Activated T-helper 1 cell treated with anti-CD3 and anti-CD28 coated beads, Interleukin-12 subunit alpha, Interleukin-12 subunit beta, Interleukin-2, Interleukin-4 antibody, amounts not matched to agents 30 ng/mL and 10 ng/mL and 1 ng/mL, durations not matched to agents 14 hours and 24 hours and 36 hours (primary cell): ENCODE data around the gene KLHL18. TPM values are rescaled to one million over a fixed set of nuclear protein-coding genes. Genes with fewer than 3 reads are reported as not detected.
"Not testable (repeated sequence)": the region's sequence is repeated elsewhere in the genome, so short reads cannot be mapped to it uniquely, and the experiment has no call there.

Source experiments
- DNase-seq: peaks from one replicate; pipeline ENCODE4 v3.0.0; 2021; ENCODE audit warnings: low spot score
- H3K27ac Mint-ChIP-seq: one replicate; pipeline ENCODE4 v1.8.0; 2021; ENCODE audit warnings: mild to moderate bottlenecking, mixed read lengths
- H3K27me3 Mint-ChIP-seq: one replicate; pipeline ENCODE4 v1.8.0; 2022; ENCODE audit warnings: mild to moderate bottlenecking, moderate library complexity, mixed read lengths; ENCODE audit not compliant: insufficient read depth
- H3K36me3 Mint-ChIP-seq: one replicate; pipeline ENCODE4 v1.8.0; 2021; ENCODE audit warnings: low read depth, mixed read lengths
- H3K4me1 Mint-ChIP-seq: one replicate; pipeline ENCODE4 v1.8.0; 2021; ENCODE audit warnings: low read depth, mixed read lengths
- H3K4me3 Mint-ChIP-seq: one replicate; pipeline ENCODE4 v1.8.0; 2021; ENCODE audit warnings: mild to moderate bottlenecking, moderate library complexity, mixed read lengths
- H3K9me3 Mint-ChIP-seq: one replicate; pipeline ENCODE4 v1.8.0; 2021; ENCODE audit warnings: mixed read lengths
- intact Hi-C: fragments of 100-400 bp; cut with micrococcal nuclease; formaldehyde crosslinking; loops from one replicate; pipeline ENCODE4 v1.15.1; 2024
- total RNA-seq: library from RNA; stranded (reverse); gene quantifications from 2 replicates; pipeline ENCODE4 v1.2.3, GENCODE V29; 2022

The KLHL18 gene
- total RNA-seq, 1 donor from 2014 or later: 48.3 TPM

- no peak for DNase-seq
- Mint-ChIP-seq H3K27ac (no peak overlapping the region), H3K36me3 (peaks cover 22% of the 10 kb centered on the region), H3K9me3 (no peaks in the 10 kb centered on the region), H3K4me3 (no peak overlapping the region), H3K4me1 (peaks cover 17% of the 10 kb centered on the region), H3K27me3 (no peaks in the 10 kb centered on the region)
- intact Hi-C loops: no loop called here
These were observed 6.5 kb downstream of the KLHL18 start for GRCh38 chr3:47288966-47289910.

GRCh38 chr3:47291158-47291753 is 8.5 kb downstream of the KLHL18 start:
- H3K9me3 Mint-ChIP-seq: no peaks in the 10 kb centered on the region
- intact Hi-C loops: no loop called here
- no peak for DNase-seq
- peaks cover 16% of the 10 kb centered on the region for H3K4me1 Mint-ChIP-seq
- H3K27ac Mint-ChIP-seq: no peak overlapping the region
- H3K4me3 Mint-ChIP-seq: no peak overlapping the region
- H3K27me3 Mint-ChIP-seq: no peaks in the 10 kb centered on the region
- peaks cover 18% of the 10 kb centered on the region for H3K36me3 Mint-ChIP-seq

- H3K27ac Mint-ChIP-seq, DNase-seq, intact Hi-C loops, H3K4me3 Mint-ChIP-seq, H3K27me3 Mint-ChIP-seq, H3K9me3 Mint-ChIP-seq: not testable (repeated sequence)
- Mint-ChIP-seq H3K4me1 (peaks cover 17% of the 10 kb centered on the region), H3K36me3 (peaks cover 19% of the 10 kb centered on the region)
These were observed 9.1 kb downstream of the KLHL18 start for GRCh38 chr3:47291754-47292420.

- no peak for DNase-seq
- Mint-ChIP-seq H3K9me3 (no peaks in the 10 kb centered on the region), H3K27me3 (no peaks in the 10 kb centered on the region), H3K4me1 (peaks cover 27% of the 10 kb centered on the region), H3K36me3 (peaks cover 16% of the 10 kb centered on the region), H3K27ac (no peak overlapping the region), H3K4me3 (no peak overlapping the region)
- intact Hi-C loops: no loop called here
These were observed 11.1 kb downstream of the KLHL18 start for GRCh38 chr3:47293822-47294221.

- Mint-ChIP-seq H3K27ac (no peak overlapping the region), H3K27me3 (no peaks in the 10 kb centered on the region), H3K4me3 (no peak overlapping the region), H3K4me1 (peaks cover 28% of the 10 kb centered on the region), H3K9me3 (no peaks in the 10 kb centered on the region), H3K36me3 (peaks cover 14% of the 10 kb centered on the region)
- intact Hi-C loops: no loop called here
- DNase-seq: no peak
These were observed 11.6 kb downstream of the KLHL18 start for GRCh38 chr3:47294392-47294791.

GRCh38 chr3:47295322-47295721 is 12.6 kb downstream of the KLHL18 start:
- DNase-seq: no peak
- Mint-ChIP-seq H3K4me3 (no peak overlapping the region), H3K4me1 (peaks cover 28% of the 10 kb centered on the region), H3K27me3 (no peaks in the 10 kb centered on the region), H3K36me3 (peaks cover 14% of the 10 kb centered on the region), H3K27ac (no peak overlapping the region), H3K9me3 (no peaks in the 10 kb centered on the region)
- intact Hi-C loops: no loop called here

- Mint-ChIP-seq H3K36me3 (peaks cover 14% of the 10 kb centered on the region), H3K4me1 (peaks cover 28% of the 10 kb centered on the region), H3K4me3 (no peak overlapping the region), H3K27me3 (no peaks in the 10 kb centered on the region), H3K9me3 (no peaks in the 10 kb centered on the region), H3K27ac (no peak overlapping the region)
- intact Hi-C loops: no loop called here
- no peak for DNase-seq
These were observed 13.2 kb downstream of the KLHL18 start for GRCh38 chr3:47295976-47296375.

- no peak for DNase-seq
- Mint-ChIP-seq H3K27ac (peak overlapping the region; percentile 70), H3K4me3 (no peak overlapping the region), H3K9me3 (no peaks in the 10 kb centered on the region), H3K27me3 (no peaks in the 10 kb centered on the region), H3K4me1 (peaks cover 28% of the 10 kb centered on the region), H3K36me3 (peaks cover 18% of the 10 kb centered on the region)
- intact Hi-C loops: no loop called here
These were observed 14.0 kb downstream of the KLHL18 start for GRCh38 chr3:47296562-47297302.

- H3K36me3 Mint-ChIP-seq: peaks cover 28% of the 10 kb centered on the region
- peaks cover 28% of the 10 kb centered on the region for H3K4me1 Mint-ChIP-seq
- no peak for DNase-seq
- intact Hi-C loops: no loop called here
- no peak overlapping the region for H3K4me3 Mint-ChIP-seq
- H3K9me3 Mint-ChIP-seq: no peaks in the 10 kb centered on the region
- H3K27ac Mint-ChIP-seq: no peak overlapping the region
- no peaks in the 10 kb centered on the region for H3K27me3 Mint-ChIP-seq
These were observed 15.7 kb downstream of the KLHL18 start for GRCh38 chr3:47298439-47298838.

GRCh38 chr3:47299381-47300318 is 16.9 kb downstream of the KLHL18 start:
- Mint-ChIP-seq H3K4me1 (peaks cover 28% of the 10 kb centered on the region), H3K27me3 (no peaks in the 10 kb centered on the region), H3K27ac (no peak overlapping the region), H3K36me3 (peaks cover 28% of the 10 kb centered on the region), H3K4me3 (no peak overlapping the region), H3K9me3 (no peaks in the 10 kb centered on the region)
- intact Hi-C loops: no loop called here
- DNase-seq: no peak

GRCh38 chr3:47301456-47301855 is 18.7 kb downstream of the KLHL18 start:
- no peaks in the 10 kb centered on the region for H3K9me3 Mint-ChIP-seq
- H3K36me3 Mint-ChIP-seq: peaks cover 33% of the 10 kb centered on the region
- no peak overlapping the region for H3K27ac Mint-ChIP-seq
- intact Hi-C loops: no loop called here
- peaks cover 15% of the 10 kb centered on the region for H3K4me1 Mint-ChIP-seq
- H3K4me3 Mint-ChIP-seq: no peak overlapping the region
- no peaks in the 10 kb centered on the region for H3K27me3 Mint-ChIP-seq
- DNase-seq: no peak

- intact Hi-C loops: no loop called here
- Mint-ChIP-seq H3K27ac (no peak overlapping the region), H3K27me3 (no peaks in the 10 kb centered on the region), H3K36me3 (peaks cover 36% of the 10 kb centered on the region), H3K4me3 (no peak overlapping the region), H3K4me1 (no peaks in the 10 kb centered on the region), H3K9me3 (no peaks in the 10 kb centered on the region)
- no peak for DNase-seq
These were observed 23.3 kb downstream of the KLHL18 start for GRCh38 chr3:47306022-47306421.
